Peyer's patch (tissue), 4 donors: Measurements from ENCODE around the gene CALB2.

Experiments
- CTCF ChIP-seq, 6 experiments: fragments of 450-650 bp in 4 of 6; fragments of 200-600 bp in 2 of 6; sonication (generic) in 1 of 6; IDR thresholded peaks; one replicate each; pipeline ENCODE4 v1.5.1; 2017 to 2019; ENCODE audit warnings: antibody characterized with exemption in 6 of 6, mild to moderate bottlenecking in 3 of 6, moderate library complexity in 1 of 6
- POLR2A ChIP-seq, 2 donors: fragments of 450-650 bp; IDR thresholded peaks; one replicate each; pipeline ENCODE4 v1.5.1; 2017; ENCODE audit warnings: antibody characterized with exemption in 2 of 2, mild to moderate bottlenecking in 2 of 2, moderate library complexity in 2 of 2

GRCh38 chr16:71402007-71402406, 43.5 kb downstream of the CALB2 start:
- TF ChIP-seq CTCF (IDR thresholded peaks at IDR 0.05) = no peak
- TF ChIP-seq POLR2A (IDR thresholded peaks at IDR 0.05) = no peak
